ENCODE measurements around the gene ZNF20. TPM values are rescaled to one million over a fixed set of nuclear protein-coding genes. Genes with fewer than 3 reads are reported as not detected.

Gene ZNF20
- total and polyA plus RNA-seq, 9 of the 15 experiments (the other 6 are each of a cell fraction or from before 2014, with no cell fraction given) = 1.4 to 3.7 (median 3.1) TPM

DNA sequence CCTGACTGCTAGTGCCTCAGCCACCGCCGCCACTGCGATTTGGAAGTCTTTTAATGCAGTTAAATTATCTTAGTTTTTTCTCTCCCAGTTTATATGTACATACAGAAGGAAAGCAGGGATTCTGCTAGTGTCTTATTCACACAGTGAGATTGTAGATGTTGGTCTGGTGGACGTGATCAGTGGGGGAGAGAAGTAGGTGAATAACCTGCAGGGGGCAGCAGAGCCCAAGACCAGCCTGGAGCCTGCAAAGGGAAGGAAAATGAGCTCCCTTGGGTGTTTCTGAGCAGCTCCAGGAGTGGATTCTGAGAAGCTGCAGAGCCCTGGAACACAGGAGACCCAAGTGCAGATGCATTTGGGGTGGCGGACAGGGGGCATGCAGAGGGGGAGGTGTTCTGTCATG, 49.3 kb downstream of the ZNF20 start:
- ATAC-seq = peak; percentile 74
- H3K4me2 ChIP-seq (ENCODE audit: insufficient read depth, low read length) = no peak overlapping the region
- DNase-seq (ENCODE audit: extremely low read depth in 1 of 4, low spot score in 3 of 4) = peak; percentile 57 to 76 (median 62)
- no peak overlapping the region for H3K9ac ChIP-seq (ENCODE audit: insufficient read depth in 1 of 2, low read depth in 2 of 2, low read length in 2 of 2)
- no peak overlapping the region for H3K4me3 ChIP-seq
- peaks cover 15% of the 10 kb centered on the region for H3K79me2 ChIP-seq (ENCODE audit: control insufficient read depth, insufficient read depth, low read length)
- in situ Hi-C loops (cut with MboI) (no loop called here), intact Hi-C loops (cut with micrococcal nuclease) (loop anchor here (2.0 kb wide), 1 partner anchor 50 kb away; the partner anchor contains the start of gene ZNF20)
- FAIRE-seq = peak; percentile 77
- CTCF ChIA-PET (ENCODE audit: low intra/inter-chr PET ratio) = no interaction called here
- H3K9me1 ChIP-seq (ENCODE audit: control insufficient read depth, insufficient read depth, low read length) = no peaks in the 10 kb centered on the region
- no peak overlapping the region for H2AFZ ChIP-seq (ENCODE audit: low read depth, low read length)
- no peaks in the 10 kb centered on the region for H3K27me3 ChIP-seq (ENCODE audit: control insufficient read depth in 2 of 2, insufficient read depth in 2 of 2, low read length in 2 of 2)
- H3K9me3 ChIP-seq (replicated peaks; ENCODE audit: control insufficient read depth, insufficient read depth, low read depth, low read length) = peaks cover 2% of the 10 kb centered on the region
- 19% methylated on average over 5 of the region's 5 CpGs for WGBS (ENCODE audit: insufficient coverage, low coverage, missing lambda C conversion rate)
- BruUV-seq (replicated peaks) = no TSS peak
- no peak overlapping the region for H3K27ac ChIP-seq (ENCODE audit: extremely low read depth, low read depth, low read length)
- no peaks in the 10 kb centered on the region for H4K20me1 ChIP-seq (replicated peaks; ENCODE audit: control insufficient read depth, insufficient read depth, low read length)
- POLR2A ChIA-PET = interaction anchor here (0.5 to 0.8 kb wide), 4 partner anchors 10 to 581 kb away, joined by 3 to 5 read pairs (median 3); no protein-coding TSS in a partner anchor
- peaks cover 0 to 10% of the 10 kb centered on the region in 2 experiments; a peak in 2 of 5 replicates for H3K4me1 ChIP-seq (replicated peaks in 1 of 2; ENCODE audit: control insufficient read depth in 2 of 2, insufficient read depth in 2 of 2, low read length in 2 of 2)
- H3K36me3 ChIP-seq (ENCODE audit: control insufficient read depth, insufficient read depth, low read length) = peaks cover 9% of the 10 kb centered on the region; the same call in 2 of the 3 replicates
- TF ChIP-seq SMC3 (conservative IDR thresholded peaks at IDR 0.05; ENCODE audit: insufficient read depth, low read depth, low read length) (peak; percentile 51; the same call in 1 of the 2 replicates), HINFP (tag; conservative IDR thresholded peaks at IDR 0.05; ENCODE audit: low read depth) (no peak), XRCC5 (IDR thresholded peaks at IDR 0.05; ENCODE audit: low read depth, low read length) (no peak), MAFK (IDR thresholded peaks at IDR 0.05; ENCODE audit: low read length) (no peak), FOXP1 (CRISPR knock-in tag; IDR thresholded peaks at IDR 0.05) (no peak), SAP30 (IDR thresholded peaks at IDR 0.05; ENCODE audit: borderline replicate concordance, insufficient read depth, low read depth, low read length, poor library complexity, severe bottlenecking) (no peak)
- TF ChIP-seq, protein P1, sequence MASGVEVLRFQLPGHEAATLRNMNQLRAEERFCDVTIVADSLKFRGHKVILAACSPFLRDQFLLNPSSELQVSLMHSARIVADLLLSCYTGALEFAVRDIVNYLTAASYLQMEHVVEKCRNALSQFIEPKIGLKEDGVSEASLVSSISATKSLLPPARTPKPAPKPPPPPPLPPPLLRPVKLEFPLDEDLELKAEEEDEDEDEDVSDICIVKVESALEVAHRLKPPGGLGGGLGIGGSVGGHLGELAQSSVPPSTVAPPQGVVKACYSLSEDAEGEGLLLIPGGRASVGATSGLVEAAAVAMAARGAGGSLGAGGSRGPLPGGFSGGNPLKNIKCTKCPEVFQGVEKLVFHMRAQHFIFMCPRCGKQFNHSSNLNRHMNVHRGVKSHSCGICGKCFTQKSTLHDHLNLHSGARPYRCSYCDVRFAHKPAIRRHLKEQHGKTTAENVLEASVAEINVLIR (CRISPR knock-in tag; IDR thresholded peaks at IDR 0.05) = no peak
- TF ChIP-seq, protein P2, sequence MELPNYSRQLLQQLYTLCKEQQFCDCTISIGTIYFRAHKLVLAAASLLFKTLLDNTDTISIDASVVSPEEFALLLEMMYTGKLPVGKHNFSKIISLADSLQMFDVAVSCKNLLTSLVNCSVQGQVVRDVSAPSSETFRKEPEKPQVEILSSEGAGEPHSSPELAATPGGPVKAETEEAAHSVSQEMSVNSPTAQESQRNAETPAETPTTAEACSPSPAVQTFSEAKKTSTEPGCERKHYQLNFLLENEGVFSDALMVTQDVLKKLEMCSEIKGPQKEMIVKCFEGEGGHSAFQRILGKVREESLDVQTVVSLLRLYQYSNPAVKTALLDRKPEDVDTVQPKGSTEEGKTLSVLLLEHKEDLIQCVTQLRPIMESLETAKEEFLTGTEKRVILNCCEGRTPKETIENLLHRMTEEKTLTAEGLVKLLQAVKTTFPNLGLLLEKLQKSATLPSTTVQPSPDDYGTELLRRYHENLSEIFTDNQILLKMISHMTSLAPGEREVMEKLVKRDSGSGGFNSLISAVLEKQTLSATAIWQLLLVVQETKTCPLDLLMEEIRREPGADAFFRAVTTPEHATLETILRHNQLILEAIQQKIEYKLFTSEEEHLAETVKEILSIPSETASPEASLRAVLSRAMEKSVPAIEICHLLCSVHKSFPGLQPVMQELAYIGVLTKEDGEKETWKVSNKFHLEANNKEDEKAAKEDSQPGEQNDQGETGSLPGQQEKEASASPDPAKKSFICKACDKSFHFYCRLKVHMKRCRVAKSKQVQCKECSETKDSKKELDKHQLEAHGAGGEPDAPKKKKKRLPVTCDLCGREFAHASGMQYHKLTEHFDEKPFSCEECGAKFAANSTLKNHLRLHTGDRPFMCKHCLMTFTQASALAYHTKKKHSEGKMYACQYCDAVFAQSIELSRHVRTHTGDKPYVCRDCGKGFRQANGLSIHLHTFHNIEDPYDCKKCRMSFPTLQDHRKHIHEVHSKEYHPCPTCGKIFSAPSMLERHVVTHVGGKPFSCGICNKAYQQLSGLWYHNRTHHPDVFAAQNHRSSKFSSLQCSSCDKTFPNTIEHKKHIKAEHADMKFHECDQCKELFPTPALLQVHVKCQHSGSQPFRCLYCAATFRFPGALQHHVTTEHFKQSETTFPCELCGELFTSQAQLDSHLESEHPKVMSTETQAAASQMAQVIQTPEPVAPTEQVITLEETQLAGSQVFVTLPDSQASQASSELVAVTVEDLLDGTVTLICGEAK (IDR thresholded peaks at IDR 0.05) = no peak
- TF ChIP-seq, protein P2 (CRISPR knock-in tag; IDR thresholded peaks at IDR 0.05) = no peak
